Measurements from ENCODE around the gene NDST1. TPM values are rescaled to one million over a fixed set of nuclear protein-coding genes. Genes with fewer than 3 reads are reported as not detected.

Gene NDST1
- polyA plus RNA-seq, 1 experiment = 52.2 TPM

- Histone ChIP-seq H3K27me3 (ENCODE audit: control insufficient read depth, insufficient read depth, low read length) (no peaks in the 10 kb centered on the region), H3K9me3 (ENCODE audit: control insufficient read depth, insufficient read depth, low read length) (no peaks in the 10 kb centered on the region; the same call in 1 of the 2 replicates), H3K4me3 (ENCODE audit: low read depth, low read length) (no peak overlapping the region), H3K27ac (ENCODE audit: low read depth, low read length) (no peak overlapping the region)
- CTCF ChIA-PET = interaction anchor here (1.1 to 4.4 kb wide), 9 partner anchors 9 to 94 kb away, joined by 3 to 63 read pairs (median 5); no protein-coding TSS in a partner anchor
- POLR2A ChIA-PET = no interaction called here
- TF ChIP-seq, protein P1, sequence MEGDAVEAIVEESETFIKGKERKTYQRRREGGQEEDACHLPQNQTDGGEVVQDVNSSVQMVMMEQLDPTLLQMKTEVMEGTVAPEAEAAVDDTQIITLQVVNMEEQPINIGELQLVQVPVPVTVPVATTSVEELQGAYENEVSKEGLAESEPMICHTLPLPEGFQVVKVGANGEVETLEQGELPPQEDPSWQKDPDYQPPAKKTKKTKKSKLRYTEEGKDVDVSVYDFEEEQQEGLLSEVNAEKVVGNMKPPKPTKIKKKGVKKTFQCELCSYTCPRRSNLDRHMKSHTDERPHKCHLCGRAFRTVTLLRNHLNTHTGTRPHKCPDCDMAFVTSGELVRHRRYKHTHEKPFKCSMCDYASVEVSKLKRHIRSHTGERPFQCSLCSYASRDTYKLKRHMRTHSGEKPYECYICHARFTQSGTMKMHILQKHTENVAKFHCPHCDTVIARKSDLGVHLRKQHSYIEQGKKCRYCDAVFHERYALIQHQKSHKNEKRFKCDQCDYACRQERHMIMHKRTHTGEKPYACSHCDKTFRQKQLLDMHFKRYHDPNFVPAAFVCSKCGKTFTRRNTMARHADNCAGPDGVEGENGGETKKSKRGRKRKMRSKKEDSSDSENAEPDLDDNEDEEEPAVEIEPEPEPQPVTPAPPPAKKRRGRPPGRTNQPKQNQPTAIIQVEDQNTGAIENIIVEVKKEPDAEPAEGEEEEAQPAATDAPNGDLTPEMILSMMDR (IDR thresholded peaks at IDR 0.05; ENCODE audit: low read depth, low read length) = no peak
- DNase-seq (ENCODE audit: low read depth, low spot score) = no peak
Observed at GRCh38 chr5:150525163-150525562, 17.2 kb downstream of the NDST1 start.

DNA sequence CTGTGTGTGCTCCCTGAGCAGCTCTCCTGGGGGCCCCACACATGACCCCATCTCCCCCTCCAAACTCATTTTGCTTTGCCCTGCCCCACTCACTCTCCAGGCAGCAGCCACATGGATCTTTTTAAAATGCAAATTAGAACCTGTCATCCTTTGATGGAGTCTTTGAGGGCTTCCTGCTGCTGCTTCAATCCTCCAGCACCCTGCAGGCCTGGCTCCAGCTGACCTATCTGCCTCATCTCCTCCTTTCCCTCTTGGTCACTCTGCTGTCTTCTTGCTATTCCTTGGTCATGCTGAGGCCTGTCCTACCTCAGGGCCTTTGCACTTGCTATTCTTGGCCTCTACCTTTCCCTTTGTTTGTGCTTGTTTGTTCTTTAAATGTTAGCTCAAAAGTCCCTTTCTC lies 17.9 kb downstream of the NDST1 start:
- no peak overlapping the region for H3K27ac ChIP-seq (ENCODE audit: low read depth, low read length)
- H3K9me3 ChIP-seq (ENCODE audit: control insufficient read depth, insufficient read depth, low read length) = no peaks in the 10 kb centered on the region; the same call in 1 of the 2 replicates
- TF ChIP-seq, protein P1 (IDR thresholded peaks at IDR 0.05; ENCODE audit: low read depth, low read length) = no peak
- ChIA-PET POLR2A (no interaction called here), CTCF (interaction anchor here (1.1 to 4.4 kb wide), 5 partner anchors 8 to 67 kb away, joined by 3 to 63 read pairs (median 7); no protein-coding TSS in a partner anchor)
- no peak for DNase-seq (ENCODE audit: low read depth, low spot score)
- no peak overlapping the region for H3K4me3 ChIP-seq (ENCODE audit: low read depth, low read length)
- no peaks in the 10 kb centered on the region for H3K27me3 ChIP-seq (ENCODE audit: control insufficient read depth, insufficient read depth, low read length)

- Histone ChIP-seq H3K9me3 (ENCODE audit: control insufficient read depth, insufficient read depth, low read length) (no peaks in the 10 kb centered on the region; the same call in 1 of the 2 replicates), H3K27me3 (ENCODE audit: control insufficient read depth, insufficient read depth, low read length) (no peaks in the 10 kb centered on the region), H3K4me3 (ENCODE audit: low read depth, low read length) (no peak overlapping the region), H3K27ac (ENCODE audit: low read depth, low read length) (no peak overlapping the region)
- CTCF ChIA-PET = interaction anchor here (0.6 to 1.1 kb wide), 3 partner anchors 9 to 116 kb away, joined by 4 to 7 read pairs (median 5); no protein-coding TSS in a partner anchor
- no peak for DNase-seq (ENCODE audit: low read depth, low spot score)
- TF ChIP-seq, protein P1 (IDR thresholded peaks at IDR 0.05; ENCODE audit: low read depth, low read length) = no peak
- POLR2A ChIA-PET = no interaction called here
Observed at GRCh38 chr5:150527038-150527437, 19.1 kb downstream of the NDST1 start.

GRCh38 chr5:150527808-150528207 lies 19.9 kb downstream of the NDST1 start:
- CTCF ChIA-PET = interaction anchor here (0.6 kb wide), 1 partner anchor 115 kb away, joined by 5 read pairs; no protein-coding TSS in a partner anchor
- POLR2A ChIA-PET = no interaction called here
- H3K27ac ChIP-seq (ENCODE audit: low read depth, low read length) = no peak overlapping the region

DNA sequence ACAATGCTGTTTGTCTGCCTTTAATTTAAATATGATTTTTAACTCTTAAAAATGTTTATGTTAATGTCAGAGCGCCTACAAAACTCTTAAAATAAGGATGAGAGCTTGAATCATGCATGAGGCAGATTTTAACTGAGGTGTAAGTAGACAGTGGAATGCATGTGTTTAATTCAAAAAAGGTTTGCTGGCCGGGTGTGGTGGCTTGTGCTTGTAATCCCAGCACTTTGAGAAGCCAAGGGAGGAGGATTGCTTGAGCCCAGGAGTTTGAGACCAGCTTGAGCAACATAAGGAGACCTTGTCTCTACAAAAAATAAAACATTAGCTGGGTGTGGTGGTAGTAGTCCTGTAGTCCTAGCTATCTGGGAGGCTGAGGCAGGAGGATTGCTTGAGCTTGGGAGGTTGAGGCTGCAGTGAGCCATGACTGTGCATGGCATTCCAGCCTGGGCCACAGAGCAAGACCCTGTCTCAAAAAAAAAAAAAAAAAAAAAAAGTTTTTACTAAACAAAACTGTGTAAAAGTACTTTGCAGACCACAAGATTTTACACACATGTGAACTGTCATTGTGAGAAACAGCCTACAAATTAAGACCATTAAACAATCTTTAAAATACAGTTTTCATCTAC lies 21.1 kb downstream of the NDST1 start:
- Histone ChIP-seq H3K4me3 (ENCODE audit: low read depth, low read length) (no peak overlapping the region), H3K27me3 (ENCODE audit: control insufficient read depth, insufficient read depth, low read length) (no peaks in the 10 kb centered on the region), H3K27ac (ENCODE audit: low read depth, low read length) (no peak overlapping the region), H3K9me3 (ENCODE audit: control insufficient read depth, insufficient read depth, low read length) (no peaks in the 10 kb centered on the region; the same call in 1 of the 2 replicates)
- CTCF ChIA-PET = interaction anchor here (0.6 to 1.2 kb wide), 4 partner anchors 70 to 171 kb away, joined by 3 to 4 read pairs (median 3); no protein-coding TSS in a partner anchor
- no peak for DNase-seq (ENCODE audit: low read depth, low spot score)
- POLR2A ChIA-PET = no interaction called here
- TF ChIP-seq, protein P1 (IDR thresholded peaks at IDR 0.05; ENCODE audit: low read depth, low read length) = no peak

More at GRCh38 chr5:150527808-150528207, 19.9 kb downstream of the NDST1 start:
- TF ChIP-seq, protein P1 (IDR thresholded peaks at IDR 0.05; ENCODE audit: low read depth, low read length) = no peak
- DNase-seq (ENCODE audit: low read depth, low spot score) = no peak
- Histone ChIP-seq H3K4me3 (ENCODE audit: low read depth, low read length) (no peak overlapping the region), H3K27me3 (ENCODE audit: control insufficient read depth, insufficient read depth, low read length) (no peaks in the 10 kb centered on the region), H3K9me3 (ENCODE audit: control insufficient read depth, insufficient read depth, low read length) (no peaks in the 10 kb centered on the region; the same call in 1 of the 2 replicates)
